Measurements from ENCODE around the gene ZNF740. TPM values are rescaled to one million over a fixed set of nuclear protein-coding genes. Genes with fewer than 3 reads are reported as not detected.

The ZNF740 gene
- total and polyA plus RNA-seq, 8 donors, result 4.0 to 37.5 (median 4.5) TPM

GRCh38 chr12:53208877-53209463, 28.4 kb downstream of the ZNF740 start:
- intact Hi-C loops (cut with DNase I; ENCODE audit: low total_unique reads), result no loop called here
- Histone ChIP-seq H3K36me3 (peaks cover 33 to 42% (median 42%) of the 10 kb centered on the region in 4 donors), H3K4me3 (peak overlapping the region in 1 of 4 donors; percentile 10), H3K4me1 (peaks cover 0 to 42% (median 24%) of the 10 kb centered on the region in 4 donors), H3K9me3 (no peaks in the 10 kb centered on the region), H3K27me3 (no peaks in the 10 kb centered on the region), H3K27ac (peak overlapping the region in 3 of 5 donors; percentile 12 to 62 (median 24))
- 44 to 69% (median 62%) methylated on average over 7 of the region's 7 CpGs for WGBS, 5 donors
- DNase-seq, result peak in 1 of 2 donors; percentile 34
- TF ChIP-seq EP300 (IDR thresholded peaks at IDR 0.05) (no peak), CTCF (IDR thresholded peaks at IDR 0.05) (no peak), POLR2A (IDR thresholded peaks at IDR 0.05) (no peak), POLR2AphosphoS5 (IDR thresholded peaks at IDR 0.05) (no peak)

GRCh38 chr12:53210843-53211242, 30.3 kb downstream of the ZNF740 start:
- no peak for TF ChIP-seq CTCF (IDR thresholded peaks at IDR 0.05)
- TF ChIP-seq EP300 (IDR thresholded peaks at IDR 0.05), result no peak
- no peak for TF ChIP-seq POLR2A (IDR thresholded peaks at IDR 0.05)
- no peak for TF ChIP-seq POLR2AphosphoS5 (IDR thresholded peaks at IDR 0.05)
- no peak for DNase-seq
- Histone ChIP-seq H3K27ac (no peak overlapping the region), H3K9me3 (no peaks in the 10 kb centered on the region), H3K36me3 (peaks cover 41 to 59% (median 57%) of the 10 kb centered on the region in 4 donors), H3K27me3 (no peaks in the 10 kb centered on the region), H3K4me3 (no peak overlapping the region), H3K4me1 (peaks cover 3 to 60% (median 34%) of the 10 kb centered on the region in 4 donors)
- WGBS, 5 donors, result 62 to 82% (median 74%) methylated on average over 1 to 4 of the region's 4 CpGs
- intact Hi-C loops (cut with DNase I; ENCODE audit: low total_unique reads), result loop anchor here (10.0 kb wide), 1 partner anchor 74 kb away; no protein-coding TSS in a partner anchor

- H3K27ac ChIP-seq, result no peak overlapping the region
- peak in 1 of 2 donors; percentile 22 for DNase-seq
- H3K27me3 ChIP-seq, result no peaks in the 10 kb centered on the region
- H3K4me3 ChIP-seq, result no peak overlapping the region
- TF ChIP-seq CTCF (IDR thresholded peaks at IDR 0.05) (peak in 1 of 7 experiments; percentile 1), POLR2AphosphoS5 (IDR thresholded peaks at IDR 0.05) (no peak)
- intact Hi-C loops (cut with DNase I; ENCODE audit: low total_unique reads), result loop anchor here (10.0 kb wide), 1 partner anchor 73 kb away; no protein-coding TSS in a partner anchor
- H3K36me3 ChIP-seq, result peaks cover 41 to 59% (median 57%) of the 10 kb centered on the region in 4 donors
- peaks cover 12 to 68% (median 43%) of the 10 kb centered on the region in 4 donors for H3K4me1 ChIP-seq
- H3K9me3 ChIP-seq, result no peaks in the 10 kb centered on the region
- WGBS, 5 donors, result 79 to 91% (median 87%) methylated on average over 9 to 13 of the region's 13 CpGs
Observed at GRCh38 chr12:53211476-53212381, 31.2 kb downstream of the ZNF740 start.

- Histone ChIP-seq H3K36me3 (peaks cover 41 to 59% (median 57%) of the 10 kb centered on the region in 4 donors), H3K4me3 (no peak overlapping the region), H3K27ac (no peak overlapping the region), H3K9me3 (no peaks in the 10 kb centered on the region), H3K27me3 (no peaks in the 10 kb centered on the region), H3K4me1 (peaks cover 24 to 68% (median 53%) of the 10 kb centered on the region in 4 donors)
- 54 to 69% (median 64%) methylated on average over 11 to 12 of the region's 12 CpGs for WGBS, 5 donors
- no peak for DNase-seq
- TF ChIP-seq EP300 (IDR thresholded peaks at IDR 0.05) (no peak), CTCF (IDR thresholded peaks at IDR 0.05) (no peak), POLR2A (IDR thresholded peaks at IDR 0.05) (no peak), POLR2AphosphoS5 (IDR thresholded peaks at IDR 0.05) (no peak)
- intact Hi-C loops (cut with DNase I; ENCODE audit: low total_unique reads), result loop anchor here (10.0 kb wide), 1 partner anchor 72 kb away; no protein-coding TSS in a partner anchor
Observed at GRCh38 chr12:53212931-53213330, 32.4 kb downstream of the ZNF740 start.
